ENCODE data around the gene SBF2.

The SBF2 gene

GRCh38 chr11:9796266-9796665 lies 497.8 kb downstream of the SBF2 start:
- H3K4me3 ChIP-seq (ENCODE audit: low read depth, low read length): no peak overlapping the region
- in situ Hi-C loops (cut with HindIII; ENCODE audit: low sequenced_read_pairs): no loop called here
- no peak for TF ChIP-seq CTCF (IDR thresholded peaks at IDR 0.05; ENCODE audit: low read depth, low read length)
- no peak for DNase-seq (ENCODE audit: low read depth, low spot score)

- DNase-seq (ENCODE audit: low read depth, low spot score): no peak
- H3K4me3 ChIP-seq (ENCODE audit: low read depth, low read length): no peak overlapping the region
- no peak for TF ChIP-seq CTCF (IDR thresholded peaks at IDR 0.05; ENCODE audit: low read depth, low read length)
- in situ Hi-C loops (cut with HindIII; ENCODE audit: low sequenced_read_pairs): no loop called here
These were observed 503.3 kb downstream of the SBF2 start for GRCh38 chr11:9790703-9791102.

- DNase-seq (ENCODE audit: low read depth, low spot score): no peak
- no peak for TF ChIP-seq CTCF (IDR thresholded peaks at IDR 0.05; ENCODE audit: low read depth, low read length)
- in situ Hi-C loops (cut with HindIII; ENCODE audit: low sequenced_read_pairs): no loop called here
- H3K4me3 ChIP-seq (ENCODE audit: low read depth, low read length): no peak overlapping the region
These were observed 504.1 kb downstream of the SBF2 start for GRCh38 chr11:9789910-9790309.

GRCh38 chr11:9787981-9788521 lies 506.0 kb downstream of the SBF2 start:
- in situ Hi-C loops (cut with HindIII; ENCODE audit: low sequenced_read_pairs): no loop called here
- peak; percentile 95 for DNase-seq (ENCODE audit: low read depth, low spot score)
- no peak overlapping the region for H3K4me3 ChIP-seq (ENCODE audit: low read depth, low read length)
- TF ChIP-seq CTCF (IDR thresholded peaks at IDR 0.05; ENCODE audit: low read depth, low read length): no peak

- no peak for DNase-seq (ENCODE audit: low read depth, low spot score)
- TF ChIP-seq CTCF (IDR thresholded peaks at IDR 0.05; ENCODE audit: low read depth, low read length): no peak
- in situ Hi-C loops (cut with HindIII; ENCODE audit: low sequenced_read_pairs): no loop called here
- H3K4me3 ChIP-seq (ENCODE audit: low read depth, low read length): no peak overlapping the region
These were observed 506.8 kb downstream of the SBF2 start for GRCh38 chr11:9787260-9787659.

GRCh38 chr11:9784602-9785315 lies 509.3 kb downstream of the SBF2 start:
- no peak for TF ChIP-seq CTCF (IDR thresholded peaks at IDR 0.05; ENCODE audit: low read depth, low read length)
- DNase-seq (ENCODE audit: low read depth, low spot score): no peak
- in situ Hi-C loops (cut with HindIII; ENCODE audit: low sequenced_read_pairs): no loop called here
- H3K4me3 ChIP-seq (ENCODE audit: low read depth, low read length): no peak overlapping the region

Measured in astrocyte of the spinal cord (primary cell).